H9 (cell line): ENCODE data around the gene CD151. TPM values are rescaled to one million over a fixed set of nuclear protein-coding genes. Genes with fewer than 3 reads are reported as not detected.

Experiments
- DNase-seq: peaks from one replicate; pipeline ENCODE4 v3.0.0-alpha.2; 2017
- H2AFZ ChIP-seq: one replicate; pipeline ENCODE4 v1.6.1; 2013; ENCODE audit warnings: mild to moderate bottlenecking, low read length, control low read depth, moderate library complexity
- H2AK5ac ChIP-seq: 2 replicates; pipeline ENCODE4 v1.6.1; 2013; ENCODE audit warnings: low read length, control low read depth, mixed read lengths; ENCODE audit not compliant: insufficient read length
- H2BK120ac ChIP-seq: one replicate; pipeline ENCODE4 v1.6.1; 2013; ENCODE audit warnings: low read depth, mild to moderate bottlenecking, low read length, control low read depth, inconsistent platforms; ENCODE audit not compliant: poor library complexity, severe bottlenecking
- H2BK12ac ChIP-seq: 2 replicates; pipeline ENCODE4 v1.6.1; 2013; ENCODE audit warnings: low read length, control low read depth, mixed read lengths, low read depth; ENCODE audit not compliant: insufficient read length
- H2BK15ac ChIP-seq: 2 replicates; pipeline ENCODE4 v1.6.1; 2013; ENCODE audit warnings: low read depth, low read length, control low read depth
- H2BK20ac ChIP-seq: one replicate; pipeline ENCODE4 v1.6.1; 2013; ENCODE audit warnings: low read depth, mild to moderate bottlenecking, low read length, control low read depth, inconsistent platforms; ENCODE audit not compliant: poor library complexity, severe bottlenecking
- H2BK5ac ChIP-seq: 2 replicates; pipeline ENCODE4 v1.6.1; 2013; ENCODE audit warnings: low read length, control low read depth, mixed read lengths; ENCODE audit not compliant: insufficient read length
- H3K14ac ChIP-seq: 2 replicates; pipeline ENCODE4 v1.6.1; 2013; ENCODE audit warnings: low read length, control low read depth; ENCODE audit not compliant: insufficient read depth
- H3K18ac ChIP-seq: 2 replicates; pipeline ENCODE4 v1.6.1; 2013; ENCODE audit warnings: low read depth, mild to moderate bottlenecking, mixed read lengths, low read length, control low read depth; ENCODE audit not compliant: insufficient read length
- H3K23ac ChIP-seq: 2 replicates; pipeline ENCODE4 v1.6.1; 2013; ENCODE audit warnings: low read length, control low read depth, mixed read lengths, low read depth; ENCODE audit not compliant: insufficient read length
- H3K23me2 ChIP-seq: 2 replicates; pipeline ENCODE4 v1.6.1; 2013; ENCODE audit warnings: low read depth, mild to moderate bottlenecking, mixed read lengths, low read length, control low read depth; ENCODE audit not compliant: insufficient read length, poor library complexity, severe bottlenecking
- H3K27ac ChIP-seq: 2 replicates; pipeline ENCODE4 v1.5.1; 2013; ENCODE audit warnings: low read length, control low read depth, mixed read lengths, low read depth; ENCODE audit not compliant: insufficient read length
- H3K27me3 ChIP-seq: 2 replicates; pipeline ENCODE4 v1.6.1; 2013; ENCODE audit warnings: low read length, control low read depth, inconsistent platforms; ENCODE audit not compliant: insufficient read depth
- H3K4ac ChIP-seq: 2 replicates; pipeline ENCODE4 v1.6.1; 2013; ENCODE audit warnings: low read depth, mild to moderate bottlenecking, control low read depth, inconsistent platforms, low read length, moderate library complexity
- H3K4me1 ChIP-seq: 2 replicates; pipeline ENCODE4 v1.6.1; 2013; ENCODE audit warnings: low read length, control low read depth, inconsistent platforms; ENCODE audit not compliant: insufficient read depth
- H3K4me2 ChIP-seq: 2 replicates; pipeline ENCODE4 v1.6.1; 2013; ENCODE audit warnings: low read length, control low read depth, mixed read lengths; ENCODE audit not compliant: insufficient read length, insufficient read depth
- H3K56ac ChIP-seq: 2 replicates; pipeline ENCODE4 v1.6.1; 2013; ENCODE audit warnings: low read depth, mild to moderate bottlenecking, mixed read lengths, low read length, control low read depth; ENCODE audit not compliant: insufficient read length
- H3K79me1 ChIP-seq: 2 replicates; pipeline ENCODE4 v1.6.1; 2013; ENCODE audit warnings: low read depth, mild to moderate bottlenecking, moderate library complexity, low read length, control low read depth, inconsistent platforms; ENCODE audit not compliant: insufficient read depth, poor library complexity, severe bottlenecking
- H3K79me2 ChIP-seq: 2 replicates; pipeline ENCODE4 v1.6.1; 2013; ENCODE audit warnings: low read length, control low read depth, inconsistent platforms; ENCODE audit not compliant: insufficient read depth
- H3K9ac ChIP-seq: 2 replicates; pipeline ENCODE4 v1.6.1; 2013; ENCODE audit warnings: low read length, control low read depth, mixed read lengths; ENCODE audit not compliant: insufficient read length; ENCODE audit errors: extremely low read depth
- H3K9me3 ChIP-seq: one replicate; pipeline ENCODE4 v1.6.1; 2013; ENCODE audit warnings: low read depth, low read length, inconsistent platforms; ENCODE audit not compliant: control insufficient read depth
- H3T11ph ChIP-seq: one replicate; pipeline ENCODE4 v1.6.1; 2013; ENCODE audit warnings: mild to moderate bottlenecking, low read length, control low read depth, inconsistent platforms
- H4K20me1 ChIP-seq: one replicate; pipeline ENCODE4 v1.6.1; 2013; ENCODE audit not compliant: control insufficient read depth, insufficient read length, insufficient read depth
- H4K5ac ChIP-seq: 2 replicates; pipeline ENCODE4 v1.6.1; 2013; ENCODE audit warnings: low read depth, mild to moderate bottlenecking, mixed read lengths, low read length, control low read depth; ENCODE audit not compliant: insufficient read length
- H4K8ac ChIP-seq: replicated peaks from 2 replicates; pipeline ENCODE4 v1.6.1; 2013; ENCODE audit warnings: low read length, control low read depth, mixed read lengths, low read depth; ENCODE audit not compliant: insufficient read length
- H4K91ac ChIP-seq: 2 replicates; pipeline ENCODE4 v1.6.1; 2013; ENCODE audit warnings: low read depth, mild to moderate bottlenecking, moderate library complexity, mixed read lengths, low read length, control low read depth; ENCODE audit not compliant: insufficient read length
- H3K27ac Mint-ChIP-seq, 3 experiments: 2 replicates in 2 of 3; 3 replicates in 1 of 3; pipeline ENCODE4 v1.8.0; 2020 to 2021; ENCODE audit warnings: mixed read lengths in 3 of 3, mild to moderate bottlenecking in 1 of 3, moderate library complexity in 1 of 3
- H3K27me3 Mint-ChIP-seq: 2 replicates; pipeline ENCODE4 v1.8.0; 2021; ENCODE audit warnings: low read depth, mild to moderate bottlenecking, moderate library complexity, mixed read lengths
- H3K36me3 Mint-ChIP-seq, 3 experiments: 2 replicates in 2 of 3; 3 replicates in 1 of 3; pipeline ENCODE4 v1.8.0; 2020 to 2021; ENCODE audit warnings: low read depth in 3 of 3, mixed read lengths in 3 of 3; ENCODE audit not compliant: insufficient read depth in 1 of 3
- H3K4me1 Mint-ChIP-seq, 2 experiments: 2 replicates each; pipeline ENCODE4 v1.8.0; 2020; ENCODE audit warnings: mixed read lengths in 2 of 2
- H3K4me3 Mint-ChIP-seq, 2 experiments: 2 replicates in 1 of 2; 3 replicates in 1 of 2; pipeline ENCODE4 v1.8.0; 2020 to 2021; ENCODE audit warnings: mild to moderate bottlenecking in 2 of 2, mixed read lengths in 2 of 2, moderate library complexity in 1 of 2
- H3K9me3 Mint-ChIP-seq, 2 experiments: 2 replicates in 1 of 2; 3 replicates in 1 of 2; pipeline ENCODE4 v1.8.0; 2020; ENCODE audit warnings: mild to moderate bottlenecking in 2 of 2, mixed read lengths in 2 of 2, moderate library complexity in 1 of 2
- WGBS: extraction: QIAGEN DNeasy Blood & Tissue Kit; methylation state at CpG from one replicate; pipeline ENCODE4 v1.1.7; 2013; ENCODE audit warnings: missing lambda C conversion rate, low lambda C conversion rate, mixed read lengths; ENCODE audit not compliant: insufficient read length; ENCODE audit errors: extremely low coverage; 5-methylcytosine and 5-hydroxymethylcytosine counted together
- total RNA-seq: library from RNA; stranded (reverse); gene quantifications from 2 replicates; pipeline ENCODE4 v1.2.1, GENCODE V29; 2021
- TF ChIP-seq, protein P1 (sequence below): fragments of 200-600 bp; sonication (generic); conservative IDR thresholded peaks from 3 replicates; pipeline ENCODE4 v1.8.0; 2021; ENCODE audit warnings: antibody characterized with exemption, mild to moderate bottlenecking

Gene CD151
- total RNA-seq, 1 experiment from 2014 or later = 138 TPM

DNA sequence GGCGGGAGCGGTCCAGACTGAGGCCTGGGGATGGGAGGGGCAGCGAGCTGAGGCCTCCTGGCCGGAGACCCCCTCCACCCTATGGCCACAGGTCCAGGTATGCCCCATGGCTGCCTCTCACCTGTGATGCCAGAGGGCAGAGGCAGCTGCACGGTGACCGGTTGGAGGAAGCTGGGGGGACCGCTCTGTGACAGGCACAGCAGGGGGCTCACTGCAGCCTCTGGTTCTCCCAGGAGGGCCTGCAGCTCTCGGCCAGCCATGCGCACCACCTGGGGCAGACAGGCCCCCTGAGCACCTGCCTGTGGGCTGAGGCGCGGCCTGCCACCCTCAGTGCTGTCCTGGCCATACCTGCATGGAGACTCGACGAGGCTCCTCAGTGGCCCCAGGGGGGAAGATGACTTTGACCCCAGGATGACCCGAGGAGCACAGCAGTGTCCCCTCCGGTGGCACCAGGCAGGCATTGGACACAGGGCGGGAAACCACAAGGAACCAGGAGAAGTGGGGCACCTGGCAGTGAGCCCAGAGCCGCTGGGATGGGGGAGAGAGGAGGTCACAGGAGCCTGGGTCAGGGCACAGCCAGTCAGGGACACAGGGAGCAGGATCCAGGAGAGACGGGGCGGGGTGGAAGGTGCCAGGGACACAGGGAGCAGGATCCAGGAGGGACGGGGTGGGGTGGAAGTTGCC is 31.5 kb upstream of the CD151 start:
- Mint-ChIP-seq H3K9me3 (no peaks in the 10 kb centered on the region), H3K4me3 (no peak overlapping the region; a peak in 1 of 5 replicates), H3K27me3 (no peaks in the 10 kb centered on the region), H3K27ac (no peak overlapping the region), H3K36me3 (peaks cover 0 to 8% (median 8%) of the 10 kb centered on the region in 3 experiments; a peak in 4 of 7 replicates), H3K4me1 (peaks cover 13 to 18% of the 10 kb centered on the region in 2 experiments)
- no peak overlapping the region for H3K27ac ChIP-seq
- H3K23me2 ChIP-seq = peaks cover 16% of the 10 kb centered on the region
- no peak overlapping the region for H3K23ac ChIP-seq
- no peak overlapping the region for H3K18ac ChIP-seq
- no peaks in the 10 kb centered on the region for H3K79me1 ChIP-seq
- no peak overlapping the region for H4K8ac ChIP-seq
- H3K14ac ChIP-seq = no peak overlapping the region
- H3K27me3 ChIP-seq = no peaks in the 10 kb centered on the region
- no peak overlapping the region for H4K5ac ChIP-seq
- no peak overlapping the region for H2BK15ac ChIP-seq
- H3K79me2 ChIP-seq = no peaks in the 10 kb centered on the region
- H2AFZ ChIP-seq = no peak overlapping the region
- H2BK20ac ChIP-seq = no peak overlapping the region
- no peak overlapping the region for H2BK120ac ChIP-seq
- peaks cover 2% of the 10 kb centered on the region for H4K20me1 ChIP-seq
- TF ChIP-seq, protein P1, sequence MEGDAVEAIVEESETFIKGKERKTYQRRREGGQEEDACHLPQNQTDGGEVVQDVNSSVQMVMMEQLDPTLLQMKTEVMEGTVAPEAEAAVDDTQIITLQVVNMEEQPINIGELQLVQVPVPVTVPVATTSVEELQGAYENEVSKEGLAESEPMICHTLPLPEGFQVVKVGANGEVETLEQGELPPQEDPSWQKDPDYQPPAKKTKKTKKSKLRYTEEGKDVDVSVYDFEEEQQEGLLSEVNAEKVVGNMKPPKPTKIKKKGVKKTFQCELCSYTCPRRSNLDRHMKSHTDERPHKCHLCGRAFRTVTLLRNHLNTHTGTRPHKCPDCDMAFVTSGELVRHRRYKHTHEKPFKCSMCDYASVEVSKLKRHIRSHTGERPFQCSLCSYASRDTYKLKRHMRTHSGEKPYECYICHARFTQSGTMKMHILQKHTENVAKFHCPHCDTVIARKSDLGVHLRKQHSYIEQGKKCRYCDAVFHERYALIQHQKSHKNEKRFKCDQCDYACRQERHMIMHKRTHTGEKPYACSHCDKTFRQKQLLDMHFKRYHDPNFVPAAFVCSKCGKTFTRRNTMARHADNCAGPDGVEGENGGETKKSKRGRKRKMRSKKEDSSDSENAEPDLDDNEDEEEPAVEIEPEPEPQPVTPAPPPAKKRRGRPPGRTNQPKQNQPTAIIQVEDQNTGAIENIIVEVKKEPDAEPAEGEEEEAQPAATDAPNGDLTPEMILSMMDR = no peak
- no peak overlapping the region for H3T11ph ChIP-seq
- H3K9ac ChIP-seq = no peak overlapping the region
- no CpG with 5 or more reads among the region's 20 CpGs for WGBS
- H4K91ac ChIP-seq = no peak overlapping the region
- H2AK5ac ChIP-seq = no peak overlapping the region
- no peak overlapping the region for H2BK5ac ChIP-seq
- no peak overlapping the region for H3K56ac ChIP-seq
- H3K4me2 ChIP-seq = no peak overlapping the region
- H3K4me1 ChIP-seq = no peaks in the 10 kb centered on the region; the same call in 1 of the 2 replicates
- no peak for DNase-seq
- no peaks in the 10 kb centered on the region for H3K9me3 ChIP-seq
- H2BK12ac ChIP-seq = no peak overlapping the region
- no peak overlapping the region for H3K4ac ChIP-seq
